Gastrocnemius medialis (tissue), 4 donors: ENCODE data around the gene IQSEC1.

Source experiments
- POLR2A ChIP-seq, 2 donors: fragments of 450-650 bp; IDR thresholded peaks; one replicate each; pipeline ENCODE4 v1.6.1; 2017; ENCODE audit warnings: antibody characterized with exemption in 2 of 2, mild to moderate bottlenecking in 2 of 2, moderate library complexity in 2 of 2
- TF ChIP-seq, protein P1 (sequence below), 5 experiments: fragments of 450-650 bp in 3 of 5; fragments of 200-600 bp in 2 of 5; sonication (generic) in 2 of 5; IDR thresholded peaks in 4 of 5; conservative IDR thresholded peaks in 1 of 5; 1 replicate in 4 of 5; 2 replicates in 1 of 5; pipeline ENCODE4 v1.5.1; 2016 to 2019; ENCODE audit warnings: antibody characterized with exemption in 5 of 5, mild to moderate bottlenecking in 3 of 5, moderate library complexity in 3 of 5

DNA sequence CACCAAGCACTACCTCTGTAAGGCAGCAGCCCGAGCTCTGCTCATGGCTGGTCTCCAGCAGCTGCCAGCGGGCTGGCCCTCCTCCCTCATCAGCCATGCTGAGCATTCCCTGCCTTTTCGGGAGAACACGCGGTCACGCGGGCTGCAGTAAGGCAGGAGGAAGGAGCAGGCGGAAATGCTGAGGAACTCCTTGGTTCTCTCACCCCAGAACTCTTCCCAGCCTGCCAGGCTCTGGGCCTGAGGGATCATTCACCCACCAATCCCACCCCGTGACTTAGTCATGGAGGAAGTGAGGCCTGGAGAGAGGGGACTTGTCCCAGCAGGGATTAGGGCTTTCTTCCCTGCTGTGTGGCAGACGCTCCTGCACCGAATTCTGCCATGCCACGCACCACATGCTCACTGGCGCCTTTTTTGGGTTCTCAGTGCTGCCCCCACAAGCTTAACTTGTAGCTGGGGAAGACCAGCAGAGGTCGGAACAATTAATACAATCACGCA lies 189.0 kb downstream of the IQSEC1 start:
- TF ChIP-seq, protein P1, sequence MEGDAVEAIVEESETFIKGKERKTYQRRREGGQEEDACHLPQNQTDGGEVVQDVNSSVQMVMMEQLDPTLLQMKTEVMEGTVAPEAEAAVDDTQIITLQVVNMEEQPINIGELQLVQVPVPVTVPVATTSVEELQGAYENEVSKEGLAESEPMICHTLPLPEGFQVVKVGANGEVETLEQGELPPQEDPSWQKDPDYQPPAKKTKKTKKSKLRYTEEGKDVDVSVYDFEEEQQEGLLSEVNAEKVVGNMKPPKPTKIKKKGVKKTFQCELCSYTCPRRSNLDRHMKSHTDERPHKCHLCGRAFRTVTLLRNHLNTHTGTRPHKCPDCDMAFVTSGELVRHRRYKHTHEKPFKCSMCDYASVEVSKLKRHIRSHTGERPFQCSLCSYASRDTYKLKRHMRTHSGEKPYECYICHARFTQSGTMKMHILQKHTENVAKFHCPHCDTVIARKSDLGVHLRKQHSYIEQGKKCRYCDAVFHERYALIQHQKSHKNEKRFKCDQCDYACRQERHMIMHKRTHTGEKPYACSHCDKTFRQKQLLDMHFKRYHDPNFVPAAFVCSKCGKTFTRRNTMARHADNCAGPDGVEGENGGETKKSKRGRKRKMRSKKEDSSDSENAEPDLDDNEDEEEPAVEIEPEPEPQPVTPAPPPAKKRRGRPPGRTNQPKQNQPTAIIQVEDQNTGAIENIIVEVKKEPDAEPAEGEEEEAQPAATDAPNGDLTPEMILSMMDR (IDR thresholded peaks at IDR 0.05 in 4 of 5, conservative IDR thresholded peaks at IDR 0.05 in 1 of 5) = no peak
- no peak for TF ChIP-seq POLR2A (IDR thresholded peaks at IDR 0.05)
